Astrocyte (in vitro differentiated cells and primary cell): ENCODE measurements around the gene NDUFV1. TPM values are rescaled to one million over a fixed set of nuclear protein-coding genes. Genes with fewer than 3 reads are reported as not detected.
"Not testable (repeated sequence)": the region's sequence is repeated elsewhere in the genome, so short reads cannot be mapped to it uniquely, and the experiment has no call there.

Experiments used
- DNase-seq: peaks from one replicate; pipeline ENCODE4 v3.0.0-alpha.2; 2010; ENCODE audit warnings: low read depth
- FAIRE-seq: peaks from 2 replicates; lab custom pipeline; 2011; peaks lifted over from hg19 to GRCh38; lab: Jason Lieb, UNC
- H2AFZ ChIP-seq: 2 replicates; pipeline ENCODE4 v1.6.0; 2012; ENCODE audit warnings: low read depth, low read length, inconsistent platforms
- H3K27ac ChIP-seq: 2 replicates; pipeline ENCODE4 v1.5.1; 2011; ENCODE audit warnings: low read depth, low read length, inconsistent platforms
- H3K27me3 ChIP-seq: 2 replicates; pipeline ENCODE4 v1.6.0; 2011; ENCODE audit warnings: low read length, inconsistent platforms; ENCODE audit not compliant: insufficient read depth
- H3K36me3 ChIP-seq: 2 replicates; pipeline ENCODE4 v1.5.1; 2011; ENCODE audit warnings: low read length, inconsistent platforms; ENCODE audit not compliant: insufficient read depth
- H3K4me1 ChIP-seq: 2 replicates; pipeline ENCODE4 v1.5.1; 2011; ENCODE audit warnings: low read length, inconsistent platforms; ENCODE audit not compliant: insufficient read depth
- H3K4me2 ChIP-seq: 2 replicates; pipeline ENCODE4 v1.6.0; 2012; ENCODE audit warnings: low read length, inconsistent platforms
- H3K4me3 ChIP-seq: 2 replicates; pipeline ENCODE4 v1.5.1; 2011; ENCODE audit warnings: low read depth, mild to moderate bottlenecking, low read length, inconsistent platforms; ENCODE audit not compliant: insufficient read depth
- H3K79me2 ChIP-seq: 2 replicates; pipeline ENCODE4 v1.6.0; 2012; ENCODE audit warnings: mild to moderate bottlenecking, low read length, inconsistent platforms; ENCODE audit not compliant: insufficient read depth
- H3K9ac ChIP-seq: 2 replicates; pipeline ENCODE4 v1.6.0; 2012; ENCODE audit warnings: mild to moderate bottlenecking, low read length, inconsistent platforms
- H3K9me3 ChIP-seq: 2 replicates; pipeline ENCODE4 v1.5.1; 2012; ENCODE audit warnings: low read depth, mild to moderate bottlenecking, low read length, inconsistent platforms; ENCODE audit not compliant: insufficient read depth
- H4K20me1 ChIP-seq: 2 replicates; pipeline ENCODE4 v1.6.0; 2012; ENCODE audit warnings: low read length, inconsistent platforms; ENCODE audit not compliant: insufficient read depth
- H3K27ac Mint-ChIP-seq: one replicate; pipeline ENCODE4 v1.8.0; 2021; ENCODE audit warnings: mild to moderate bottlenecking, mixed read lengths; ENCODE audit not compliant: unreplicated experiment
- H3K27me3 Mint-ChIP-seq: one replicate; pipeline ENCODE4 v1.8.0; 2021; ENCODE audit warnings: low read depth, mixed read lengths; ENCODE audit not compliant: unreplicated experiment
- H3K36me3 Mint-ChIP-seq: one replicate; pipeline ENCODE4 v1.8.0; 2021; ENCODE audit warnings: low read depth, mixed read lengths; ENCODE audit not compliant: unreplicated experiment
- H3K4me1 Mint-ChIP-seq: one replicate; pipeline ENCODE4 v1.8.0; 2021; ENCODE audit warnings: low read depth, mixed read lengths; ENCODE audit not compliant: unreplicated experiment
- H3K4me3 Mint-ChIP-seq: one replicate; pipeline ENCODE4 v1.8.0; 2021; ENCODE audit warnings: mild to moderate bottlenecking, moderate library complexity, mixed read lengths; ENCODE audit not compliant: unreplicated experiment
- H3K9me3 Mint-ChIP-seq: one replicate; pipeline ENCODE4 v1.8.0; 2021; ENCODE audit warnings: mild to moderate bottlenecking, mixed read lengths; ENCODE audit not compliant: unreplicated experiment
- CTCF ChIP-seq: IDR thresholded peaks from 2 replicates; pipeline ENCODE4 v1.5.1; 2011; ENCODE audit warnings: low read depth, mild to moderate bottlenecking, inconsistent platforms, low read length, moderate library complexity; ENCODE audit not compliant: insufficient read depth
- EZH2 ChIP-seq: IDR thresholded peaks from 2 replicates; pipeline ENCODE4 v1.6.1; 2012; ENCODE audit warnings: mild to moderate bottlenecking, low read length, inconsistent platforms; ENCODE audit not compliant: insufficient read depth
- total RNA-seq: library from RNA; stranded (reverse); gene quantifications from 2 replicates; pipeline ENCODE4 v1.2.1, GENCODE V29; 2021

The NDUFV1 gene
- total RNA-seq, 1 donor from 2014 or later, result 117 TPM

- no peaks in the 10 kb centered on the region for H3K36me3 Mint-ChIP-seq
- Histone ChIP-seq H3K27ac (peak overlapping the region; percentile 97), H3K9ac (no peak overlapping the region), H4K20me1 (no peaks in the 10 kb centered on the region), H3K36me3 (no peaks in the 10 kb centered on the region), H2AFZ (no peak overlapping the region), H3K9me3 (no peaks in the 10 kb centered on the region), H3K4me2 (no peak overlapping the region), H3K4me1 (peaks cover 23% of the 10 kb centered on the region), H3K27me3 (no peaks in the 10 kb centered on the region), H3K79me2 (no peaks in the 10 kb centered on the region), H3K4me3 (no peak overlapping the region)
- no peak overlapping the region for H3K4me3 Mint-ChIP-seq
- H3K4me1 Mint-ChIP-seq, result peaks cover 22% of the 10 kb centered on the region
- H3K9me3 Mint-ChIP-seq, result peaks cover 2% of the 10 kb centered on the region
- H3K27ac Mint-ChIP-seq, result peak overlapping the region; percentile 100
- no peak for TF ChIP-seq CTCF
- TF ChIP-seq EZH2, result no peak
- FAIRE-seq (no peak), DNase-seq (no peak)
- no peaks in the 10 kb centered on the region for H3K27me3 Mint-ChIP-seq
These were observed 44.6 kb upstream of the NDUFV1 start for GRCh38 chr11:67561971-67562619.

GRCh38 chr11:67562963-67563704, 43.6 kb upstream of the NDUFV1 start:
- Histone ChIP-seq H3K4me2 (peak overlapping the region; percentile 61), H3K9ac (peak overlapping the region; percentile 74), H3K79me2 (no peaks in the 10 kb centered on the region), H3K36me3 (no peaks in the 10 kb centered on the region), H3K9me3 (no peaks in the 10 kb centered on the region), H3K4me1 (peaks cover 23% of the 10 kb centered on the region), H3K4me3 (peak overlapping the region; percentile 0), H3K27ac (peak overlapping the region; percentile 97), H3K27me3 (no peaks in the 10 kb centered on the region), H4K20me1 (no peaks in the 10 kb centered on the region), H2AFZ (peak overlapping the region; percentile 43)
- Mint-ChIP-seq H3K4me3 (peak overlapping the region; percentile 47), H3K27me3 (no peaks in the 10 kb centered on the region), H3K27ac (peak overlapping the region; percentile 100), H3K36me3 (no peaks in the 10 kb centered on the region), H3K9me3 (peaks cover 2% of the 10 kb centered on the region), H3K4me1 (peaks cover 22% of the 10 kb centered on the region)
- no peak for TF ChIP-seq CTCF
- TF ChIP-seq EZH2, result no peak
- DNase-seq (peak; percentile 41), FAIRE-seq (no peak)

- not testable (repeated sequence) for H3K9me3 Mint-ChIP-seq, H3K36me3 Mint-ChIP-seq, H3K79me2 ChIP-seq, H3K27me3 Mint-ChIP-seq, H4K20me1 ChIP-seq, H3K27me3 ChIP-seq, H3K36me3 ChIP-seq, H3K9me3 ChIP-seq
- peak overlapping the region; percentile 46 for H2AFZ ChIP-seq
- H3K9ac ChIP-seq, result peak overlapping the region; percentile 74
- Mint-ChIP-seq H3K4me1 (peaks cover 22% of the 10 kb centered on the region), H3K27ac (peak overlapping the region; percentile 100), H3K4me3 (peak overlapping the region; percentile 47)
- DNase-seq (peak; percentile 96), FAIRE-seq (peak; percentile 34)
- H3K4me2 ChIP-seq, result peak overlapping the region; percentile 61
- peaks cover 23% of the 10 kb centered on the region for H3K4me1 ChIP-seq
- peak overlapping the region; percentile 25 for H3K4me3 ChIP-seq
- H3K27ac ChIP-seq, result peak overlapping the region; percentile 97
These were observed 43.0 kb upstream of the NDUFV1 start for GRCh38 chr11:67563705-67564114.
